ENCODE measurements around the gene KRTAP1-5. TPM values are rescaled to one million over a fixed set of nuclear protein-coding genes. Genes with fewer than 3 reads are reported as not detected.
"Not testable (repeated sequence)": the region's sequence is repeated elsewhere in the genome, so short reads cannot be mapped to it uniquely, and the experiment has no call there.

Gene KRTAP1-5
- total and polyA plus RNA-seq, 2 experiments from 2014 or later = not detected

GRCh38 chr17:41061964-41062363 lies 35.0 kb upstream of the KRTAP1-5 start:
- Histone ChIP-seq H3K4me1 (ENCODE audit: insufficient read depth) (no peaks in the 10 kb centered on the region), H2AFZ (no peak overlapping the region), H3K27ac (peak overlapping the region; percentile 18), H3K36me3 (replicated peaks; ENCODE audit: insufficient read depth, low read depth) (no peaks in the 10 kb centered on the region), H3K79me2 (no peaks in the 10 kb centered on the region), H3K27me3 (no peaks in the 10 kb centered on the region), H3K4me3 (no peak overlapping the region), H4K20me1 (ENCODE audit: insufficient read depth, poor library complexity, severe bottlenecking) (no peaks in the 10 kb centered on the region), H3K9me3 (ENCODE audit: low read depth) (no peaks in the 10 kb centered on the region), H3K9me2 (replicated peaks; ENCODE audit: insufficient read depth) (no peaks in the 10 kb centered on the region), H3K4me2 (no peak overlapping the region)
- 76% methylated on average over 1 of the region's 1 CpG for WGBS (ENCODE audit: low lambda C conversion rate, missing lambda C conversion rate)
- DNase-seq (ENCODE audit: low spot score) = no peak
- TF ChIP-seq, protein P1, sequence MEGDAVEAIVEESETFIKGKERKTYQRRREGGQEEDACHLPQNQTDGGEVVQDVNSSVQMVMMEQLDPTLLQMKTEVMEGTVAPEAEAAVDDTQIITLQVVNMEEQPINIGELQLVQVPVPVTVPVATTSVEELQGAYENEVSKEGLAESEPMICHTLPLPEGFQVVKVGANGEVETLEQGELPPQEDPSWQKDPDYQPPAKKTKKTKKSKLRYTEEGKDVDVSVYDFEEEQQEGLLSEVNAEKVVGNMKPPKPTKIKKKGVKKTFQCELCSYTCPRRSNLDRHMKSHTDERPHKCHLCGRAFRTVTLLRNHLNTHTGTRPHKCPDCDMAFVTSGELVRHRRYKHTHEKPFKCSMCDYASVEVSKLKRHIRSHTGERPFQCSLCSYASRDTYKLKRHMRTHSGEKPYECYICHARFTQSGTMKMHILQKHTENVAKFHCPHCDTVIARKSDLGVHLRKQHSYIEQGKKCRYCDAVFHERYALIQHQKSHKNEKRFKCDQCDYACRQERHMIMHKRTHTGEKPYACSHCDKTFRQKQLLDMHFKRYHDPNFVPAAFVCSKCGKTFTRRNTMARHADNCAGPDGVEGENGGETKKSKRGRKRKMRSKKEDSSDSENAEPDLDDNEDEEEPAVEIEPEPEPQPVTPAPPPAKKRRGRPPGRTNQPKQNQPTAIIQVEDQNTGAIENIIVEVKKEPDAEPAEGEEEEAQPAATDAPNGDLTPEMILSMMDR (IDR thresholded peaks at IDR 0.05; ENCODE audit: poor library complexity) = no peak
- TF ChIP-seq EZH2phosphoT487 (IDR thresholded peaks at IDR 0.05; ENCODE audit: low read depth, severe bottlenecking, unreplicated experiment) = no peak
- no peak for TF ChIP-seq EZH2 (IDR thresholded peaks at IDR 0.05; ENCODE audit: borderline replicate concordance)

DNA sequence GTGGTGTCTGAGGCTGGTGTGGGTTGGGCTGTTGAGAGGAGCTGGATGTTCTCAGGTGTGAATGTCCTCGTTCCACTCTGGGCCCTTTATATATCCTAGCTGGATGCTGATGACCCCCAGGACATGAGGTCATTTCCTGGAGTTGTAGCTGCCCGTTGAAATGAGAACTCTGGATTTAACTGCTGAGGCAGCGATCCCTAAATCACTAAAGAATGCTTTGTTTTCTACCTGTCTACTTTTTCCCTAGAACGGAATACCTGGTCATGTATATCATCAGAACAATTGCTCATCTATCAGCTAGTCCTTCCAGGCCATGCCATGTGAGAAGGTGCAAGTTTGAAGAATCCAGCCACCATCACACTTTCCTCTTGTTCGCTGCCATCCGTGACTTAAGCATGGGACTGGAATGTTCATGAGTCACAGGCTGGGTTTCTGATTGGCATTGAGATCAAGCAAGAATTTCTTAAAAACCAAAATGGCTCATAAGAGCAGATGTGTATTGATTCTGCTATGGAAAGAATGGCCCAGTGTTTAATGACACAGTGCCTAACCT lies 33.1 kb upstream of the KRTAP1-5 start, which contains the start of gene KRTAP2-3:
KRTAP2-3 (minus strand) TSS at position 63 of the 553 bp plus-strand sequence. CDS start 64 bp downstream, outside the sequence.
- 74% methylated on average over 6 of the region's 6 CpGs for WGBS (ENCODE audit: low lambda C conversion rate, missing lambda C conversion rate)
- Histone ChIP-seq H3K9me2 (replicated peaks; ENCODE audit: insufficient read depth) (no peaks in the 10 kb centered on the region), H2AFZ (no peak within 1 kb of the TSS), H4K20me1 (ENCODE audit: insufficient read depth, poor library complexity, severe bottlenecking) (no peaks in the 10 kb centered on the region), H3K9me3 (ENCODE audit: low read depth) (no peaks in the 10 kb centered on the region), H3K79me2 (no peaks in the 10 kb centered on the region), H3K4me2 (no peak within 1 kb of the TSS), H3K27me3 (no peaks in the 10 kb centered on the region), H3K27ac (no peak within 1 kb of the TSS), H3K36me3 (replicated peaks; ENCODE audit: insufficient read depth, low read depth) (no peaks in the 10 kb centered on the region), H3K4me3 (no peak within 1 kb of the TSS), H3K4me1 (ENCODE audit: insufficient read depth) (no peaks in the 10 kb centered on the region)
- TF ChIP-seq, protein P1 (IDR thresholded peaks at IDR 0.05; ENCODE audit: poor library complexity) = no peak
- TF ChIP-seq EZH2 (IDR thresholded peaks at IDR 0.05; ENCODE audit: borderline replicate concordance) (no peak), EZH2phosphoT487 (IDR thresholded peaks at IDR 0.05; ENCODE audit: low read depth, severe bottlenecking, unreplicated experiment) (no peak)
- DNase-seq (ENCODE audit: low spot score) = no peak

GRCh38 chr17:41059276-41060051 lies 32.5 kb upstream of the KRTAP1-5 start:
- 67% methylated on average over 12 of the region's 31 CpGs for WGBS (ENCODE audit: low lambda C conversion rate, missing lambda C conversion rate)
- H3K27ac ChIP-seq; H3K9me2 ChIP-seq (replicated peaks; ENCODE audit: insufficient read depth); H3K36me3 ChIP-seq (replicated peaks; ENCODE audit: insufficient read depth, low read depth); H3K4me1 ChIP-seq (ENCODE audit: insufficient read depth); H2AFZ ChIP-seq; H3K4me3 ChIP-seq; H4K20me1 ChIP-seq (ENCODE audit: insufficient read depth, poor library complexity, severe bottlenecking); H3K4me2 ChIP-seq; H3K9me3 ChIP-seq (ENCODE audit: low read depth); H3K27me3 ChIP-seq; H3K79me2 ChIP-seq: not testable (repeated sequence)
- DNase-seq (ENCODE audit: low spot score) = peak; percentile 28

- Histone ChIP-seq H3K4me2 (no peak overlapping the region), H2AFZ (no peak overlapping the region), H3K9me2 (replicated peaks; ENCODE audit: insufficient read depth) (no peaks in the 10 kb centered on the region), H3K79me2 (no peaks in the 10 kb centered on the region), H3K27me3 (no peaks in the 10 kb centered on the region), H4K20me1 (ENCODE audit: insufficient read depth, poor library complexity, severe bottlenecking) (no peaks in the 10 kb centered on the region), H3K27ac (no peak overlapping the region), H3K36me3 (replicated peaks; ENCODE audit: insufficient read depth, low read depth) (no peaks in the 10 kb centered on the region), H3K4me1 (ENCODE audit: insufficient read depth) (no peaks in the 10 kb centered on the region), H3K9me3 (ENCODE audit: low read depth) (no peaks in the 10 kb centered on the region), H3K4me3 (no peak overlapping the region)
- WGBS (ENCODE audit: low lambda C conversion rate, missing lambda C conversion rate) = 93% methylated on average over 5 of the region's 5 CpGs
- no peak for DNase-seq (ENCODE audit: low spot score)
- TF ChIP-seq EZH2 (IDR thresholded peaks at IDR 0.05; ENCODE audit: borderline replicate concordance) (no peak), EZH2phosphoT487 (IDR thresholded peaks at IDR 0.05; ENCODE audit: low read depth, severe bottlenecking, unreplicated experiment) (no peak)
- TF ChIP-seq, protein P1 (IDR thresholded peaks at IDR 0.05; ENCODE audit: poor library complexity) = no peak
These were observed 31.7 kb upstream of the KRTAP1-5 start for GRCh38 chr17:41058741-41059140.

All from hepatocyte (in vitro differentiated cells).